WTC11 (cell line): ENCODE results near the gene CRABP2. TPM values are rescaled to one million over a fixed set of nuclear protein-coding genes. Genes with fewer than 3 reads are reported as not detected.

ENCODE experiments used
- ATF1 ChIP-seq: sonication (generic); formaldehyde crosslinking; IDR thresholded peaks from 2 replicates; pipeline ENCODE4 v1.8.1; 2023; ENCODE audit warnings: mild to moderate bottlenecking, moderate library complexity, missing genetic modification reagents
- CTCF ChIP-seq: fragments of 200-600 bp; IDR thresholded peaks from 2 replicates; pipeline ENCODE4 v1.8.0; 2022; ENCODE audit warnings: antibody characterized with exemption
- ELF4 ChIP-seq: sonication (generic); formaldehyde crosslinking; IDR thresholded peaks from 2 replicates; pipeline ENCODE4 v1.8.1; 2022; ENCODE audit warnings: low read depth, mild to moderate bottlenecking, moderate library complexity, missing genetic modification reagents
- FOXP1 ChIP-seq: sonication (generic); formaldehyde crosslinking; IDR thresholded peaks from 2 replicates; pipeline ENCODE4 v1.8.0; 2022; ENCODE audit warnings: missing genetic modification reagents, mild to moderate bottlenecking, moderate library complexity, borderline replicate concordance
- FOXP4 ChIP-seq: sonication (generic); formaldehyde crosslinking; IDR thresholded peaks from 2 replicates; pipeline ENCODE4 v1.8.0; 2022; ENCODE audit warnings: mild to moderate bottlenecking, missing genetic modification reagents
- GTF2I ChIP-seq: fragments of 250-450 bp; sonication (Bioruptor Pico); conservative IDR thresholded peaks from 2 replicates; pipeline ENCODE4 v1.4.0; 2021; ENCODE audit warnings: mild to moderate bottlenecking
- HMGXB4 ChIP-seq: sonication (generic); formaldehyde crosslinking; IDR thresholded peaks from 2 replicates; pipeline ENCODE4 v1.8.1; 2023; ENCODE audit warnings: mild to moderate bottlenecking, moderate library complexity, missing genetic modification reagents
- JUN ChIP-seq: sonication (generic); formaldehyde crosslinking; IDR thresholded peaks from 2 replicates; pipeline ENCODE4 v1.8.0; 2023; ENCODE audit warnings: mild to moderate bottlenecking, missing genetic modification reagents
- MXD4 ChIP-seq: fragments of 250-450 bp; sonication (Bioruptor Pico); IDR thresholded peaks from 2 replicates; pipeline ENCODE4 v1.8.0; 2021; ENCODE audit warnings: mild to moderate bottlenecking, moderate library complexity, borderline replicate concordance
- PRRX2 ChIP-seq: fragments of 250-450 bp; sonication (Bioruptor Pico); IDR thresholded peaks from 2 replicates; pipeline ENCODE4 v1.8.0; 2021; ENCODE audit warnings: mild to moderate bottlenecking
- SMAD4 ChIP-seq: sonication (generic); formaldehyde crosslinking; IDR thresholded peaks from 2 replicates; pipeline ENCODE4 v1.8.0; 2022; ENCODE audit warnings: mild to moderate bottlenecking, missing genetic modification reagents
- TCF7 ChIP-seq: sonication (generic); formaldehyde crosslinking; IDR thresholded peaks from 2 replicates; pipeline ENCODE4 v1.8.0; 2022; ENCODE audit warnings: mild to moderate bottlenecking, low read depth, missing genetic modification reagents, moderate library complexity
- USF1 ChIP-seq: sonication (generic); formaldehyde crosslinking; IDR thresholded peaks from 2 replicates; pipeline ENCODE4 v1.8.0; 2022; ENCODE audit warnings: mild to moderate bottlenecking, missing genetic modification reagents
- ZNF138 ChIP-seq: sonication (generic); formaldehyde crosslinking; conservative IDR thresholded peaks from 2 replicates; pipeline ENCODE4 v1.8.1; 2022; ENCODE audit warnings: mild to moderate bottlenecking, moderate library complexity, missing genetic modification reagents
- ZNF219 ChIP-seq: sonication (generic); formaldehyde crosslinking; IDR thresholded peaks from 2 replicates; pipeline ENCODE4 v1.8.0; 2023; ENCODE audit warnings: missing genetic modification reagents, mild to moderate bottlenecking, borderline replicate concordance
- ZNF263 ChIP-seq: sonication (generic); formaldehyde crosslinking; IDR thresholded peaks from 2 replicates; pipeline ENCODE4 v1.8.1; 2022; ENCODE audit warnings: low read depth, mild to moderate bottlenecking, moderate library complexity, missing genetic modification reagents
- total RNA-seq: library from RNA; stranded (reverse); gene quantifications from 3 replicates; pipeline ENCODE4 v1.2.3, GENCODE V29; 2021
- TF ChIP-seq, protein P1 (sequence below): sonication (generic); formaldehyde crosslinking; IDR thresholded peaks from 2 replicates; pipeline ENCODE4 v1.8.0; 2022; ENCODE audit warnings: mild to moderate bottlenecking, missing genetic modification reagents
- TF ChIP-seq, protein P2 (sequence below): sonication (generic); formaldehyde crosslinking; IDR thresholded peaks from 2 replicates; pipeline ENCODE4 v1.8.1; 2023; ENCODE audit warnings: mild to moderate bottlenecking, missing genetic modification reagents
- TF ChIP-seq, protein P3 (sequence below): sonication (generic); formaldehyde crosslinking; conservative IDR thresholded peaks from 2 replicates; pipeline ENCODE4 v1.8.1; 2022; ENCODE audit warnings: mild to moderate bottlenecking, missing genetic modification reagents
- TF ChIP-seq, protein P4 (sequence below): sonication (generic); formaldehyde crosslinking; IDR thresholded peaks from 2 replicates; pipeline ENCODE4 v1.8.1; 2022; ENCODE audit warnings: mild to moderate bottlenecking, moderate library complexity, missing genetic modification reagents
- TF ChIP-seq, protein P5 (sequence below): sonication (generic); formaldehyde crosslinking; conservative IDR thresholded peaks from 2 replicates; pipeline ENCODE4 v1.8.1; 2023; ENCODE audit warnings: mild to moderate bottlenecking, low read depth, missing genetic modification reagents, moderate library complexity
- TF ChIP-seq, protein P6 (sequence below): sonication (generic); formaldehyde crosslinking; IDR thresholded peaks from 2 replicates; pipeline ENCODE4 v1.8.0; 2022; ENCODE audit warnings: mild to moderate bottlenecking, missing genetic modification reagents

Gene CRABP2
- total RNA-seq, 1 experiment from 2014 or later, result 135 TPM

DNA sequence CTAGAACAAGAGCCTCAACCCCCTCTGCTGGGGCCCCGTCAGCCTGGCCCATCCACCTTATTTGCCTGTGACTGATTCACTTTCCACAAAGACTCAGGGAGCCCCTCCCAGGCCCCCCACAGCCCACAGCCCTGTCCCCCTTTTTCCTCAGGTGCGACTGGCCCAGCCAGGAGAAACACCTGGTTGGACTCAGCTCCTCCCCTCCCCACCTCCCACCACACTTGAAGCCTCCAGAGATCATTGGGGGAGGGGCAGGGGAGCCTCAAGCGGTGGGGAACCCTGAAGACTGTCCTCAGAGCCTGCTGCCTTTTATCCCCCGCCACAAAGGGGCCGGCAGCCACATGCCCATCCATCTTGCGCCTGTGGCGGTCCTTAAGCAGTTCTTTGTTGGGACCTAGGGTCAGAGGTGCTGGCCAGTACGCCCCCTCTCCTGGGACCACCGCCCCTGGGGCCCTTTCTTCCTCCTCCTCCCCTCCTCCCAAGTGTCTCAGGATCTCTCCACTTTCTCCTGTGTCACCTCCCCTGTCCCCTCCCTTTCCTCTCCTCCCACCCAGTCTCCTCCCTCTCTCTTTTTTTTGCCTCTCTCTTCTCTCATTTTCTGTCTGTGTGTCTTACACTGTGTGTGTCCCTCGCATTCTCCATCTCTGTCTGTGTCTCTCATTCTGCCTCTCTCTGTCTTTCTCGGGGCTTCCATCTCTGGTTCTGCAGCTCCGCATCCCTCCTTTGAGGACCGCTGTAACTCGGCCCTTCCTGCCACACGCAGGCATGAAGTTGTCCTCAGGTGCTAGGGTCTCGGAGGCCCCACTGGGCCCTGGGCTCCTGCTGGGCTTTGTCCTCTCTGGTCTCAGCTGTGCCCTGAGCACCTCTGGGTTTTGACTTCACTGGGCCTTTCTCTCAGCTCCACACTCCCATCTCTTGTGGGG lies 12.2 kb downstream of the CRABP2 start (continued):
- no peak for TF ChIP-seq JUN (CRISPR knock-in tag)
- TF ChIP-seq SMAD4 (CRISPR knock-in tag), result no peak
- TF ChIP-seq, protein P1, sequence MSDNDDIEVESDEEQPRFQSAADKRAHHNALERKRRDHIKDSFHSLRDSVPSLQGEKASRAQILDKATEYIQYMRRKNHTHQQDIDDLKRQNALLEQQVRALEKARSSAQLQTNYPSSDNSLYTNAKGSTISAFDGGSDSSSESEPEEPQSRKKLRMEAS (CRISPR knock-in tag), result peak; percentile 77
- TF ChIP-seq, protein P2, sequence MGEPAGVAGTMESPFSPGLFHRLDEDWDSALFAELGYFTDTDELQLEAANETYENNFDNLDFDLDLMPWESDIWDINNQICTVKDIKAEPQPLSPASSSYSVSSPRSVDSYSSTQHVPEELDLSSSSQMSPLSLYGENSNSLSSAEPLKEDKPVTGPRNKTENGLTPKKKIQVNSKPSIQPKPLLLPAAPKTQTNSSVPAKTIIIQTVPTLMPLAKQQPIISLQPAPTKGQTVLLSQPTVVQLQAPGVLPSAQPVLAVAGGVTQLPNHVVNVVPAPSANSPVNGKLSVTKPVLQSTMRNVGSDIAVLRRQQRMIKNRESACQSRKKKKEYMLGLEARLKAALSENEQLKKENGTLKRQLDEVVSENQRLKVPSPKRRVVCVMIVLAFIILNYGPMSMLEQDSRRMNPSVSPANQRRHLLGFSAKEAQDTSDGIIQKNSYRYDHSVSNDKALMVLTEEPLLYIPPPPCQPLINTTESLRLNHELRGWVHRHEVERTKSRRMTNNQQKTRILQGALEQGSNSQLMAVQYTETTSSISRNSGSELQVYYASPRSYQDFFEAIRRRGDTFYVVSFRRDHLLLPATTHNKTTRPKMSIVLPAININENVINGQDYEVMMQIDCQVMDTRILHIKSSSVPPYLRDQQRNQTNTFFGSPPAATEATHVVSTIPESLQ, result no peak
- TF ChIP-seq FOXP4 (CRISPR knock-in tag), result peak; percentile 65; the same call in 1 of the 2 replicates
- TF ChIP-seq TCF7 (CRISPR knock-in tag), result no peak
- TF ChIP-seq, protein P3, sequence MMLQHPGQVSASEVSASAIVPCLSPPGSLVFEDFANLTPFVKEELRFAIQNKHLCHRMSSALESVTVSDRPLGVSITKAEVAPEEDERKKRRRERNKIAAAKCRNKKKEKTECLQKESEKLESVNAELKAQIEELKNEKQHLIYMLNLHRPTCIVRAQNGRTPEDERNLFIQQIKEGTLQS (CRISPR knock-in tag), result no peak
- no peak for TF ChIP-seq ZNF138 (CRISPR knock-in tag)
- no peak for TF ChIP-seq HMGXB4
- no peak for TF ChIP-seq MXD4
- TF ChIP-seq, protein P4, sequence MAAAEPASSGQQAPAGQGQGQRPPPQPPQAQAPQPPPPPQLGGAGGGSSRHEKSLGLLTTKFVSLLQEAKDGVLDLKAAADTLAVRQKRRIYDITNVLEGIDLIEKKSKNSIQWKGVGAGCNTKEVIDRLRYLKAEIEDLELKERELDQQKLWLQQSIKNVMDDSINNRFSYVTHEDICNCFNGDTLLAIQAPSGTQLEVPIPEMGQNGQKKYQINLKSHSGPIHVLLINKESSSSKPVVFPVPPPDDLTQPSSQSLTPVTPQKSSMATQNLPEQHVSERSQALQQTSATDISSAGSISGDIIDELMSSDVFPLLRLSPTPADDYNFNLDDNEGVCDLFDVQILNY, result no peak
- TF ChIP-seq USF1 (CRISPR knock-in tag), result peak; percentile 34; the same call in 1 of the 2 replicates
- no peak for TF ChIP-seq ELF4
- TF ChIP-seq PRRX2, result no peak
- no peak for TF ChIP-seq CTCF
- no peak for TF ChIP-seq ATF1 (CRISPR knock-in tag)
- TF ChIP-seq GTF2I (CRISPR knock-in tag), result no peak
- TF ChIP-seq, protein P5, sequence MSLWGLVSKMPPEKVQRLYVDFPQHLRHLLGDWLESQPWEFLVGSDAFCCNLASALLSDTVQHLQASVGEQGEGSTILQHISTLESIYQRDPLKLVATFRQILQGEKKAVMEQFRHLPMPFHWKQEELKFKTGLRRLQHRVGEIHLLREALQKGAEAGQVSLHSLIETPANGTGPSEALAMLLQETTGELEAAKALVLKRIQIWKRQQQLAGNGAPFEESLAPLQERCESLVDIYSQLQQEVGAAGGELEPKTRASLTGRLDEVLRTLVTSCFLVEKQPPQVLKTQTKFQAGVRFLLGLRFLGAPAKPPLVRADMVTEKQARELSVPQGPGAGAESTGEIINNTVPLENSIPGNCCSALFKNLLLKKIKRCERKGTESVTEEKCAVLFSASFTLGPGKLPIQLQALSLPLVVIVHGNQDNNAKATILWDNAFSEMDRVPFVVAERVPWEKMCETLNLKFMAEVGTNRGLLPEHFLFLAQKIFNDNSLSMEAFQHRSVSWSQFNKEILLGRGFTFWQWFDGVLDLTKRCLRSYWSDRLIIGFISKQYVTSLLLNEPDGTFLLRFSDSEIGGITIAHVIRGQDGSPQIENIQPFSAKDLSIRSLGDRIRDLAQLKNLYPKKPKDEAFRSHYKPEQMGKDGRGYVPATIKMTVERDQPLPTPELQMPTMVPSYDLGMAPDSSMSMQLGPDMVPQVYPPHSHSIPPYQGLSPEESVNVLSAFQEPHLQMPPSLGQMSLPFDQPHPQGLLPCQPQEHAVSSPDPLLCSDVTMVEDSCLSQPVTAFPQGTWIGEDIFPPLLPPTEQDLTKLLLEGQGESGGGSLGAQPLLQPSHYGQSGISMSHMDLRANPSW (CRISPR knock-in tag), result no peak
- TF ChIP-seq, protein P6, sequence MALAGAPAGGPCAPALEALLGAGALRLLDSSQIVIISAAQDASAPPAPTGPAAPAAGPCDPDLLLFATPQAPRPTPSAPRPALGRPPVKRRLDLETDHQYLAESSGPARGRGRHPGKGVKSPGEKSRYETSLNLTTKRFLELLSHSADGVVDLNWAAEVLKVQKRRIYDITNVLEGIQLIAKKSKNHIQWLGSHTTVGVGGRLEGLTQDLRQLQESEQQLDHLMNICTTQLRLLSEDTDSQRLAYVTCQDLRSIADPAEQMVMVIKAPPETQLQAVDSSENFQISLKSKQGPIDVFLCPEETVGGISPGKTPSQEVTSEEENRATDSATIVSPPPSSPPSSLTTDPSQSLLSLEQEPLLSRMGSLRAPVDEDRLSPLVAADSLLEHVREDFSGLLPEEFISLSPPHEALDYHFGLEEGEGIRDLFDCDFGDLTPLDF, result no peak
- TF ChIP-seq ZNF263 (CRISPR knock-in tag), result no peak
- TF ChIP-seq FOXP1, result no peak
- 0 out of 2 replicates have a peak, but pooled peaks have one; percentile 76 for TF ChIP-seq ZNF219
